Keratinocyte (primary cell): ENCODE results near the gene TTC31. TPM values are rescaled to one million over a fixed set of nuclear protein-coding genes. Genes with fewer than 3 reads are reported as not detected.
"Not testable (repeated sequence)": the region's sequence is repeated elsewhere in the genome, so short reads cannot be mapped to it uniquely, and the experiment has no call there.

ENCODE experiments used
- DNase-seq: peaks from one replicate; pipeline ENCODE4 v3.0.0-alpha.2; 2011; ENCODE audit warnings: low read depth, missing footprints, low spot score
- FAIRE-seq: peaks from 2 replicates; lab custom pipeline; 2011; peaks lifted over from hg19 to GRCh38; lab: Jason Lieb, UNC
- H2AFZ ChIP-seq: 2 replicates; pipeline ENCODE4 v1.6.0; 2012; ENCODE audit warnings: low read length, control low read depth, inconsistent platforms; ENCODE audit not compliant: control insufficient read depth
- H3K27ac ChIP-seq: 2 replicates; pipeline ENCODE4 v1.5.1; 2011; ENCODE audit warnings: low read length; ENCODE audit not compliant: control insufficient read depth, insufficient read depth
- H3K27me3 ChIP-seq: 3 replicates; pipeline ENCODE4 v1.6.0; 2011; ENCODE audit warnings: low read length; ENCODE audit not compliant: control insufficient read depth, insufficient read depth; ENCODE audit errors: extremely low read depth
- H3K36me3 ChIP-seq, 2 experiments: 2 replicates in 1 of 2; 3 replicates in 1 of 2; pipeline ENCODE4 v1.5.1; 2011; ENCODE audit warnings: low read length in 2 of 2, mild to moderate bottlenecking in 1 of 2; ENCODE audit not compliant: control insufficient read depth in 2 of 2, insufficient read depth in 2 of 2; ENCODE audit errors: extremely low read depth in 1 of 2
- H3K4me1 ChIP-seq: 3 replicates; pipeline ENCODE4 v1.5.1; 2011; ENCODE audit warnings: low read length; ENCODE audit not compliant: control insufficient read depth, insufficient read depth; ENCODE audit errors: extremely low read depth
- H3K4me2 ChIP-seq: 3 replicates; pipeline ENCODE4 v1.6.0; 2011; ENCODE audit warnings: low read depth, low read length; ENCODE audit not compliant: control insufficient read depth, insufficient read depth; ENCODE audit errors: extremely low read depth
- H3K4me3 ChIP-seq, 3 experiments: fragments of 200-600 bp in 1 of 3; sonication (generic) in 1 of 3; 2 replicates in 2 of 3; 3 replicates in 1 of 3; pipeline ENCODE4 v1.5.1; 2011 to 2016; ENCODE audit warnings: low read length in 3 of 3, mild to moderate bottlenecking in 3 of 3, control low read depth in 2 of 3, inconsistent platforms in 1 of 3, low read depth in 1 of 3, mixed read lengths in 1 of 3, mixed run types in 1 of 3, moderate library complexity in 1 of 3; ENCODE audit not compliant: control insufficient read depth in 2 of 3, insufficient read depth in 2 of 3; ENCODE audit errors: extremely low read depth in 1 of 3
- H3K79me2 ChIP-seq: 2 replicates; pipeline ENCODE4 v1.6.0; 2012; ENCODE audit warnings: low read length; ENCODE audit not compliant: control insufficient read depth, insufficient read depth
- H3K9ac ChIP-seq: 3 replicates; pipeline ENCODE4 v1.6.0; 2011; ENCODE audit warnings: low read length; ENCODE audit not compliant: control insufficient read depth, insufficient read depth; ENCODE audit errors: extremely low read depth
- H3K9me1 ChIP-seq: 3 replicates; pipeline ENCODE4 v1.6.0; 2011; ENCODE audit warnings: low read length; ENCODE audit not compliant: control insufficient read depth, insufficient read depth; ENCODE audit errors: extremely low read depth
- H3K9me3 ChIP-seq: 2 replicates; pipeline ENCODE4 v1.5.1; 2012; ENCODE audit warnings: low read depth, low read length; ENCODE audit not compliant: control insufficient read depth
- H4K20me1 ChIP-seq: 3 replicates; pipeline ENCODE4 v1.6.0; 2011; ENCODE audit warnings: low read length; ENCODE audit not compliant: control insufficient read depth, insufficient read depth; ENCODE audit errors: extremely low read depth
- CTCF ChIP-seq, 3 experiments: IDR thresholded peaks in 1 of 3; conservative IDR thresholded peaks in 1 of 3; optimal IDR thresholded peaks in 1 of 3; 2 replicates in 2 of 3; 3 replicates in 1 of 3; pipeline versions ENCODE3 to v1.5.1; 2011; ENCODE audit warnings: low read length in 3 of 3, mild to moderate bottlenecking in 3 of 3, moderate library complexity in 2 of 3, control low read depth in 1 of 3, inconsistent platforms in 1 of 3; ENCODE audit not compliant: insufficient read depth in 2 of 3; ENCODE audit errors: extremely low read depth in 1 of 3
- EZH2 ChIP-seq: IDR thresholded peaks from one replicate; pipeline ENCODE4 v1.6.1; 2012; ENCODE audit warnings: inconsistent platforms, mild to moderate bottlenecking, low read length, moderate library complexity
- dilution Hi-C: fragments of 300-500 bp; cut with MboI; formaldehyde crosslinking; loops from one replicate; pipeline ENCODE4 v1.7.0; 2020; ENCODE audit warnings: low sequenced_read_pairs; ENCODE audit not compliant: extremely low pct_ligation_motif_present
- polyA plus RNA-seq, 5 experiments: library from polyadenylated mRNA; depleted of rRNA in 3 of 5; stranded (reverse) in 3 of 5; stranded (forward) in 1 of 5; unstranded in 1 of 5; fragments of >200 nt; gene quantifications; 1 replicate in 1 of 5; 2 replicates in 3 of 5; 3 replicates in 1 of 5; pipeline versions ENCODE4 v1.2.1 to v1.2.3, GENCODE V29; 2011 to 2012; ENCODE audit warnings: missing spikeins in 2 of 5, low read depth in 1 of 5, low replicate concordance in 1 of 5

Gene TTC31
- polyA plus RNA-seq, 1 donor (not counting 4 experiments of a cell fraction or from before 2014, with no cell fraction given): 16.8 TPM

DNA sequence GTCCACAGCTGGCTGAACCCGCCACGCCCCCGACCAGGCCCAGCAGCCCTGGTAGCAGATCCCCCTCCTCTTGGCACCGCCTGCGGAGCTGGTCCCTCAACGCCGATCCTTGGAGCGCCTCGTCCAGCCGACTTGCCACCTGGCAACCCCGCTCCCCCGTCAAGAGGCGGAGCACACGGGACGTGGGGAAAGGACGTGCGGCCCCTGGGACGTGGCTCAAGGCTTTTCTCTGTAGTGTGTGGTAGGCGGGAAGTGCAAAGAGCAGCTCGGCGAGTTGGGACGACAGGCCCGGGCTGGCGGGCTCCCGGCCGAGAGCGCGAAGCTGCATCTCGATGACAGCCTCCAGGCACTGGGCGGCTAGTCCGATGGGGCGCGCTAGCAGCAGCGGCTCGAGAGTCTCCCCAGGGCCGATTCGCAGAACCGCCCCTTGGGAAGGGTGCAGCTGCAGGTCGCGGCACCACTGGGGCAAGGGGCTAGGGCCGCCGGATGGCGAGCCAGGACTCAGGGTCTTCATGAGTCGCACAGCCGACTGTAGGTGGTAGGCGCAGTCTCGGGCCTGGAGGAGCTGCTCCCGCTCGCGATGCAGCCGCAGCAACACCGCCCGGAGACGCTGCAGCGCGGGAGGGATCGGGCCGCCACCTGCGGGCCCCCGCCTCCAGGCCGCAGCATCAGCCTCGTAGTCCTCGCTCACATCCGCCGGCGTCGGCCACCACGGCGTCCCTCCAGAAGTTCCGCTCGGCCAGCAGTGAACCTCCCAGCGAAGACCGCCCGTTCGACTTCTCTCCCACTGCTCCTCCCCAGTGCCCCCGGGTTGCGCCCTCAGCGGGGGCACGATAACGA is 700 bp upstream of the TTC31 start:
- Histone ChIP-seq H3K4me3 (peak overlapping the region; percentile 92 to 97 (median 95)), H3K9me3 (no peaks in the 10 kb centered on the region), H3K27ac (peak overlapping the region; percentile 82), H3K4me2 (peak overlapping the region; percentile 84), H3K36me3 (peaks cover 0 to 11% of the 10 kb centered on the region in 2 experiments), H3K9ac (peak overlapping the region; percentile 84), H3K4me1 (peaks cover 14% of the 10 kb centered on the region), H3K79me2 (peaks cover 35% of the 10 kb centered on the region), H3K27me3 (no peaks in the 10 kb centered on the region), H2AFZ (peak overlapping the region; percentile 97), H4K20me1 (no peaks in the 10 kb centered on the region), H3K9me1 (no peaks in the 10 kb centered on the region)
- dilution Hi-C loops: no loop called here
- peak in 1 of 3 experiments; percentile 0 for TF ChIP-seq CTCF (optimal IDR thresholded peaks at IDR 0.05 in 1 of 3, IDR thresholded peaks at IDR 0.05 in 1 of 3, conservative IDR thresholded peaks at IDR 0.05 in 1 of 3; ENCODE audit: extremely low read depth in 1 of 3, insufficient read depth in 2 of 3, low read length in 3 of 3)
- TF ChIP-seq EZH2: no peak
- DNase-seq (no peak), FAIRE-seq (no peak)

GRCh38 chr2:74483675-74484164 is 839 bp downstream of the TTC31 start:
- H4K20me1 ChIP-seq, dilution Hi-C loops, H3K36me3 ChIP-seq, H3K9me3 ChIP-seq, DNase-seq, FAIRE-seq, H3K9me1 ChIP-seq, H3K27me3 ChIP-seq: not testable (repeated sequence)
- H3K4me1 ChIP-seq: peaks cover 24% of the 10 kb centered on the region
- H3K4me2 ChIP-seq: peak overlapping the region; percentile 84
- H2AFZ ChIP-seq: peak overlapping the region; percentile 97
- peak overlapping the region; percentile 92 to 97 (median 95) for H3K4me3 ChIP-seq
- peak overlapping the region; percentile 84 for H3K9ac ChIP-seq
- peak overlapping the region; percentile 82 for H3K27ac ChIP-seq
- H3K79me2 ChIP-seq: peaks cover 35% of the 10 kb centered on the region
